OCI-LY7 (cell line): ENCODE results near the gene SUFU. TPM values are rescaled to one million over a fixed set of nuclear protein-coding genes. Genes with fewer than 3 reads are reported as not detected.

Experiments
- BruUV-seq: library from RNA; stranded (reverse); fragments of 400-500 nt; replicated peaks from 2 replicates; lab custom pipeline; 2021; lab: Mats Ljungman, UMichigan
- CTCF ChIA-PET: fragments of 300-600 bp; sonication (Branson Sonifier 250); formaldehyde crosslinking; loops from one replicate; lab custom pipeline; 2022; ENCODE audit warnings: antibody characterized with exemption; ENCODE audit not compliant: unreplicated experiment; lab: Charles Lee
- POLR2A ChIA-PET: fragments of 300-600 bp; sonication (Branson Sonifier 250); formaldehyde crosslinking; loops from one replicate; lab custom pipeline; 2022; ENCODE audit warnings: antibody characterized with exemption; lab: Charles Lee
- DNase-seq: peaks from one replicate; pipeline ENCODE4 v3.0.0-alpha.2; 2015; ENCODE audit warnings: low spot score
- H2AFZ ChIP-seq: fragments of 200-600 bp; sonication (generic), shearing (Covaris generic); 2 replicates; pipeline ENCODE4 v1.6.1; 2014; ENCODE audit warnings: mild to moderate bottlenecking, antibody characterized with exemption, low read length, moderate library complexity
- H3K27ac ChIP-seq: fragments of 200-600 bp; sonication (generic); 2 replicates; pipeline ENCODE4 v1.5.1; 2014; ENCODE audit warnings: mixed run types, low read depth, mild to moderate bottlenecking, moderate library complexity, low read length, inconsistent platforms; ENCODE audit not compliant: poor library complexity, severe bottlenecking
- H3K36me3 ChIP-seq: fragments of 200-600 bp; sonication (generic); 2 replicates; pipeline ENCODE4 v1.6.1; 2014; ENCODE audit warnings: mild to moderate bottlenecking, antibody characterized with exemption, low read length, moderate library complexity, mixed read lengths; ENCODE audit not compliant: insufficient read depth
- H3K4me1 ChIP-seq: fragments of 200-600 bp; sonication (generic); 2 replicates; pipeline ENCODE4 v1.5.1; 2014; ENCODE audit warnings: mild to moderate bottlenecking, low read length; ENCODE audit not compliant: insufficient read depth, poor library complexity, severe bottlenecking
- H3K4me2 ChIP-seq: fragments of 200-600 bp; sonication (generic); 2 replicates; pipeline ENCODE4 v1.6.1; 2014; ENCODE audit warnings: mild to moderate bottlenecking, low read length
- H3K4me3 ChIP-seq: fragments of 200-600 bp; sonication (generic); 2 replicates; pipeline ENCODE4 v1.5.1; 2014; ENCODE audit warnings: mild to moderate bottlenecking, low read depth, low read length; ENCODE audit not compliant: poor library complexity, severe bottlenecking
- H3K79me2 ChIP-seq: fragments of 200-600 bp; sonication (generic); 2 replicates; pipeline ENCODE4 v1.6.1; 2016; ENCODE audit warnings: low read depth, mild to moderate bottlenecking, low read length, moderate library complexity, mixed read lengths; ENCODE audit not compliant: insufficient read depth
- H3K9me2 ChIP-seq: fragments of 200-600 bp; sonication (generic); 2 replicates; pipeline ENCODE4 v1.6.1; 2016; ENCODE audit warnings: mild to moderate bottlenecking, low read length, mixed read lengths; ENCODE audit not compliant: insufficient read depth
- H3K9me3 ChIP-seq: fragments of 200-600 bp; sonication (generic); 2 replicates; pipeline ENCODE4 v1.6.1; 2014; ENCODE audit warnings: mild to moderate bottlenecking, mixed run types, low read length, mixed read lengths
- H4K20me1 ChIP-seq: fragments of 200-600 bp; sonication (generic); 2 replicates; pipeline ENCODE4 v1.6.1; 2014; ENCODE audit warnings: mild to moderate bottlenecking, antibody characterized with exemption, low read length, moderate library complexity, mixed read lengths; ENCODE audit not compliant: insufficient read depth
- EZH2phosphoT487 ChIP-seq: fragments of 200-600 bp; sonication (generic); IDR thresholded peaks from 2 replicates; pipeline ENCODE4 v1.6.1; 2018; ENCODE audit warnings: low read depth, borderline replicate concordance, mild to moderate bottlenecking, mixed run types, antibody characterized with exemption, low read length, moderate library complexity, mixed read lengths
- intact Hi-C: fragments of 100-400 bp; cut with micrococcal nuclease; formaldehyde crosslinking; loops from one replicate; pipeline ENCODE4 v1.10.0; 2022; ENCODE audit not compliant: unreplicated experiment
- total RNA-seq, 2 experiments: library from RNA; depleted of rRNA in 1 of 2; stranded (reverse); fragments of >200 nt in 1 of 2; shearing (Covaris generic) in 1 of 2; gene quantifications; 2 replicates each; pipeline ENCODE4 v1.2.3, GENCODE V29; 2014 to 2022
- TF ChIP-seq, protein P1 (sequence below): fragments of 200-600 bp; sonication (generic); conservative IDR thresholded peaks from 2 replicates; pipeline ENCODE4 v1.5.1; 2014; ENCODE audit warnings: mild to moderate bottlenecking, antibody characterized with exemption, low read length, moderate library complexity, mixed read lengths

SUFU gene
- total RNA-seq, 2 experiments from 2014 or later, result 4.9 to 10.0 TPM

DNA sequence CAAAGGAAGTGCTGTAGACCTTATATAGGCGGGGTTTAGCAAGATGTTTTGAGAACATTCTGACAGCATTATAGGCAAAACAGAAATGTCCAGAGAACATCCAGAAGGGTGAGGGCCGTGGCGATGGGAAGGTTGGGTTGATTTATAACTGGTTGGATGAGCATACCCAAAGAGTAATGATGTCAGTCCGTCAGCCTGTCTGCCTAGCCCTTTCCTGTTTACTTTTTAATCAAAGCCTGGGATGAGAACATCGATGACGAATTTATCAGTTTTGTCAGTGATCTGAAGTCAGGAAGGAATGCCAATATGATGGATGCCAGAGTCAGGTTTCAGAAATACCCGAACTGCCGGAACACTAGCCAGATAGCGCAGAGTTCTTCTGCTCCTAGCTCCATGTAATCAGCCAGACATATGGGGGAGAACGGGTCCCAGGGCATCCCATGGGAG, 106.7 kb downstream of the SUFU start:
- no peaks in the 10 kb centered on the region for H3K79me2 ChIP-seq
- H2AFZ ChIP-seq, result no peak overlapping the region
- ChIA-PET POLR2A (no interaction called here), CTCF (no interaction called here)
- H3K9me3 ChIP-seq, result no peaks in the 10 kb centered on the region
- no peaks in the 10 kb centered on the region for H3K9me2 ChIP-seq
- intact Hi-C loops, result no loop called here
- no peak overlapping the region for H3K4me3 ChIP-seq
- H3K27ac ChIP-seq, result no peak overlapping the region
- no peaks in the 10 kb centered on the region for H3K4me1 ChIP-seq
- no peak overlapping the region for H3K4me2 ChIP-seq
- no peak for DNase-seq
- TF ChIP-seq, protein P1, sequence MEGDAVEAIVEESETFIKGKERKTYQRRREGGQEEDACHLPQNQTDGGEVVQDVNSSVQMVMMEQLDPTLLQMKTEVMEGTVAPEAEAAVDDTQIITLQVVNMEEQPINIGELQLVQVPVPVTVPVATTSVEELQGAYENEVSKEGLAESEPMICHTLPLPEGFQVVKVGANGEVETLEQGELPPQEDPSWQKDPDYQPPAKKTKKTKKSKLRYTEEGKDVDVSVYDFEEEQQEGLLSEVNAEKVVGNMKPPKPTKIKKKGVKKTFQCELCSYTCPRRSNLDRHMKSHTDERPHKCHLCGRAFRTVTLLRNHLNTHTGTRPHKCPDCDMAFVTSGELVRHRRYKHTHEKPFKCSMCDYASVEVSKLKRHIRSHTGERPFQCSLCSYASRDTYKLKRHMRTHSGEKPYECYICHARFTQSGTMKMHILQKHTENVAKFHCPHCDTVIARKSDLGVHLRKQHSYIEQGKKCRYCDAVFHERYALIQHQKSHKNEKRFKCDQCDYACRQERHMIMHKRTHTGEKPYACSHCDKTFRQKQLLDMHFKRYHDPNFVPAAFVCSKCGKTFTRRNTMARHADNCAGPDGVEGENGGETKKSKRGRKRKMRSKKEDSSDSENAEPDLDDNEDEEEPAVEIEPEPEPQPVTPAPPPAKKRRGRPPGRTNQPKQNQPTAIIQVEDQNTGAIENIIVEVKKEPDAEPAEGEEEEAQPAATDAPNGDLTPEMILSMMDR, result no peak
- no peak for TF ChIP-seq EZH2phosphoT487
- no peaks in the 10 kb centered on the region for H4K20me1 ChIP-seq
- BruUV-seq, result no TSS peak
- H3K36me3 ChIP-seq, result no peaks in the 10 kb centered on the region

DNA sequence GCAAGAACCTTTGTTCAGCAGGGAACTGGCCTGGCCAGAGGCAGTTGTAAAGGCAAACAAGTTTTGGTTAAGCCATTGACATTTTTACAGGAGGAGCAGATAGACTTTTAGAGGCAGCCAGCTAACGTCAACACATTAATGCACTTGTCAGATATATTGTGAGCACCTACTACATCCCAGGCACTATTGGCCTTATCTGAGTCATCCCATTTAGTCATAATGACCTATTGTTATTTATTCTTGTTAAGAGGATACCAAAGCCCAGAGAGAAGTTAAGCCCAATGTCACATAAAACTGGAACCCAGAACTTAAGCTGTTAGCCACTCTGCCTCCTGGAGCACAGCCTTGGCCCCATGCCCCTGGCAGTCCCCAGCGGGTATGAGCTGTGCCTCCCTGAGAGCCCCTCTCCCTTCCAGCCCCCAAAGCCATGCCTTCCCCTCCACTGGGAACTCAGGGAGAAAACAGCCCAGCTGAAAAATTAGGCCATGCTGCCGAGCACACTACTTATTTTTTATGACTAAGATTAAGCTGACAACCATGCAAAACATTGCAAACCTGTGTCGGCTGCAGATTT, 107.8 kb downstream of the SUFU start:
- Histone ChIP-seq H3K4me2 (no peak overlapping the region), H4K20me1 (no peaks in the 10 kb centered on the region), H3K4me3 (no peak overlapping the region), H3K36me3 (no peaks in the 10 kb centered on the region), H3K9me3 (no peaks in the 10 kb centered on the region), H3K27ac (no peak overlapping the region), H3K9me2 (no peaks in the 10 kb centered on the region), H3K79me2 (no peaks in the 10 kb centered on the region), H3K4me1 (no peaks in the 10 kb centered on the region), H2AFZ (no peak overlapping the region)
- intact Hi-C loops, result no loop called here
- TF ChIP-seq, protein P1, result no peak
- no peak for TF ChIP-seq EZH2phosphoT487
- POLR2A ChIA-PET, result interaction anchor here (0.6 to 1.5 kb wide), 3 partner anchors 12 to 107 kb away, joined by 3 read pairs; no protein-coding TSS in a partner anchor
- BruUV-seq, result no TSS peak
- DNase-seq, result no peak
- CTCF ChIA-PET, result no interaction called here

DNA sequence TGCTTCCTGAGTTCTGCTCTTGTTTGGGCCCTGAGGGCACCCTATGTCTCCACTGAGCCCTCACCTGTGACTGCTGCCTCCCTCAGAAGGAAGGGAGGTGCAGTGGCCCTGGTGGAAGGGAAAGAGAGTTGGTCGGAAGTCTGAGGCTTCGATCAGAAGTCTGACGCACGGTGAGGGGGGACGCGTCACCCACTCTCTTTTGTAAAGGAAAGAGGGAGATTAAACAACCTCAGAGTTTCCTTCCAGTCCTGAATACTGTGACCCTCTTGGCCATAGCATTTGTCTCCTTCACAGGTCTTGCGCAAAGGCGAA, 109.1 kb downstream of the SUFU start:
- no peaks in the 10 kb centered on the region for H3K4me1 ChIP-seq
- H3K79me2 ChIP-seq, result no peaks in the 10 kb centered on the region
- intact Hi-C loops, result no loop called here
- no peak overlapping the region for H3K4me2 ChIP-seq
- no TSS peak for BruUV-seq
- ChIA-PET CTCF (no interaction called here), POLR2A (interaction anchor here (1.5 kb wide), 1 partner anchor 11 kb away, joined by 3 read pairs; no protein-coding TSS in a partner anchor)
- no peak for DNase-seq
- H3K9me2 ChIP-seq, result no peaks in the 10 kb centered on the region
- no peak overlapping the region for H3K4me3 ChIP-seq
- no peaks in the 10 kb centered on the region for H3K9me3 ChIP-seq
- no peak overlapping the region for H2AFZ ChIP-seq
- TF ChIP-seq, protein P1, result no peak
- TF ChIP-seq EZH2phosphoT487, result no peak
- H3K36me3 ChIP-seq, result no peaks in the 10 kb centered on the region
- no peaks in the 10 kb centered on the region for H4K20me1 ChIP-seq
- no peak overlapping the region for H3K27ac ChIP-seq
